Peyer's patch (tissue), 4 donors: ENCODE results near the gene FTHL17. TPM values are rescaled to one million over a fixed set of nuclear protein-coding genes. Genes with fewer than 3 reads are reported as not detected.

Source experiments
- DNase-seq, 3 donors: peaks; one replicate each; pipeline ENCODE4 v3.0.0-alpha.2; 2017 to 2019
- H3K27ac ChIP-seq, 4 donors: fragments of 200-600 bp; sonication (generic); one replicate each; pipeline ENCODE4 v1.5.1; 2016 to 2019
- H3K27me3 ChIP-seq, 2 donors: fragments of 200-600 bp; sonication (generic); one replicate each; pipeline ENCODE4 v1.5.1; 2019
- H3K36me3 ChIP-seq, 3 donors: fragments of 200-600 bp; sonication (generic); one replicate each; pipeline ENCODE4 v1.5.1; 2016 to 2019
- H3K4me1 ChIP-seq, 4 donors: fragments of 200-600 bp; sonication (generic); one replicate each; pipeline ENCODE4 v1.5.1; 2016 to 2019
- H3K4me3 ChIP-seq, 4 donors: fragments of 200-600 bp; sonication (generic); 1 replicate in 3 of 4; 2 replicates in 1 of 4; pipeline ENCODE4 v1.5.1; 2016 to 2019; ENCODE audit warnings: mild to moderate bottlenecking in 1 of 4
- H3K9me3 ChIP-seq, 4 donors: fragments of 200-600 bp; sonication (generic); one replicate each; pipeline ENCODE4 v1.5.1; 2016 to 2019; ENCODE audit warnings: mild to moderate bottlenecking in 1 of 4
- CTCF ChIP-seq, 6 experiments: fragments of 450-650 bp in 4 of 6; fragments of 200-600 bp in 2 of 6; sonication (generic) in 1 of 6; IDR thresholded peaks; one replicate each; pipeline ENCODE4 v1.5.1; 2017 to 2019; ENCODE audit warnings: antibody characterized with exemption in 6 of 6, mild to moderate bottlenecking in 3 of 6, moderate library complexity in 1 of 6
- POLR2A ChIP-seq, 2 donors: fragments of 450-650 bp; IDR thresholded peaks; one replicate each; pipeline ENCODE4 v1.5.1; 2017; ENCODE audit warnings: antibody characterized with exemption in 2 of 2, mild to moderate bottlenecking in 2 of 2, moderate library complexity in 2 of 2
- total RNA-seq, 4 donors: library from RNA; depleted of rRNA; stranded (reverse); fragments of >200 nt; gene quantifications; one replicate each; pipeline ENCODE4 v1.1.0, GENCODE V29; 2016

Gene FTHL17
- total RNA-seq, 4 donors from 2014 or later = not detected

- Histone ChIP-seq H3K9me3 (no peaks in the 10 kb centered on the region), H3K4me3 (no peak overlapping the region), H3K36me3 (no peaks in the 10 kb centered on the region), H3K27ac (no peak overlapping the region), H3K27me3 (no peaks in the 10 kb centered on the region), H3K4me1 (no peaks in the 10 kb centered on the region)
- DNase-seq = no peak
- TF ChIP-seq CTCF (IDR thresholded peaks at IDR 0.05) (no peak), POLR2A (IDR thresholded peaks at IDR 0.05) (no peak)
Measured at GRCh38 chrX:31039327-31039711, 32.5 kb downstream of the FTHL17 start.

GRCh38 chrX:31038575-31039326 lies 33.1 kb downstream of the FTHL17 start:
- peak in 2 of 3 donors; percentile 20 to 55 for DNase-seq
- TF ChIP-seq POLR2A (IDR thresholded peaks at IDR 0.05) = no peak
- peak in 5 of 6 experiments; percentile 23 to 63 (median 54) for TF ChIP-seq CTCF (IDR thresholded peaks at IDR 0.05)

GRCh38 chrX:31036895-31037294 lies 34.9 kb downstream of the FTHL17 start:
- Histone ChIP-seq H3K4me3 (no peak overlapping the region), H3K4me1 (no peaks in the 10 kb centered on the region), H3K36me3 (no peaks in the 10 kb centered on the region), H3K27ac (no peak overlapping the region), H3K9me3 (no peaks in the 10 kb centered on the region), H3K27me3 (no peaks in the 10 kb centered on the region)
- DNase-seq = peak in 2 of 3 donors; percentile 39 to 70
- TF ChIP-seq POLR2A (IDR thresholded peaks at IDR 0.05) = no peak
- peak in 5 of 6 experiments; percentile 7 to 65 (median 60) for TF ChIP-seq CTCF (IDR thresholded peaks at IDR 0.05)

More at GRCh38 chrX:31038575-31039326, 33.1 kb downstream of the FTHL17 start:
- no peaks in the 10 kb centered on the region for H3K36me3 ChIP-seq
- H3K27me3 ChIP-seq = no peaks in the 10 kb centered on the region
- H3K27ac ChIP-seq = no peak overlapping the region
- no peaks in the 10 kb centered on the region for H3K9me3 ChIP-seq
- no peaks in the 10 kb centered on the region for H3K4me1 ChIP-seq
- no peak overlapping the region for H3K4me3 ChIP-seq

- TF ChIP-seq POLR2A (IDR thresholded peaks at IDR 0.05) (no peak), CTCF (IDR thresholded peaks at IDR 0.05) (no peak)
- Histone ChIP-seq H3K27me3 (no peaks in the 10 kb centered on the region), H3K4me3 (no peak overlapping the region), H3K4me1 (no peaks in the 10 kb centered on the region), H3K9me3 (no peaks in the 10 kb centered on the region), H3K27ac (no peak overlapping the region), H3K36me3 (no peaks in the 10 kb centered on the region)
- no peak for DNase-seq
Measured at GRCh38 chrX:31027351-31027750, 44.5 kb downstream of the FTHL17 start.

- no peaks in the 10 kb centered on the region for H3K27me3 ChIP-seq
- no peak for TF ChIP-seq POLR2A (IDR thresholded peaks at IDR 0.05)
- no peak for TF ChIP-seq CTCF (IDR thresholded peaks at IDR 0.05)
- no peak overlapping the region for H3K4me3 ChIP-seq
- no peak overlapping the region for H3K27ac ChIP-seq
- no peak for DNase-seq
- no peaks in the 10 kb centered on the region for H3K36me3 ChIP-seq
- no peaks in the 10 kb centered on the region for H3K4me1 ChIP-seq
- no peaks in the 10 kb centered on the region for H3K9me3 ChIP-seq
Measured at GRCh38 chrX:31024866-31025265, 47.0 kb downstream of the FTHL17 start.
